Measurements from ENCODE around the gene LYPD5. TPM values are rescaled to one million over a fixed set of nuclear protein-coding genes. Genes with fewer than 3 reads are reported as not detected.

Gene LYPD5
- 1 to 10 TPM in 1 of 4 donors, under 1 TPM in 1, not detected in 2; 0.35 to 1.4 TPM for total RNA-seq

GRCh38 chr19:43802216-43802951, at the start of gene LYPD5:
Gene LYPD5, minus strand, starts transcription at chr19:43802447. Its CDS starts 67 bp downstream, at chr19:43802380.
- no peaks in the 10 kb centered on the region for H3K4me1 ChIP-seq
- DNase-seq (no peak), ATAC-seq (no peak)
- H3K27me3 ChIP-seq: peaks cover 0 to 21% (median 13%) of the 10 kb centered on the region in 3 donors
- TF ChIP-seq CTCF (IDR thresholded peaks at IDR 0.05 in 4 of 5, conservative IDR thresholded peaks at IDR 0.05 in 1 of 5) (no peak), POLR2A (IDR thresholded peaks at IDR 0.05) (no peak)
- H3K36me3 ChIP-seq: no peaks in the 10 kb centered on the region
- H3K9me3 ChIP-seq: no peaks in the 10 kb centered on the region
- no peak within 1 kb of the TSS for H3K27ac ChIP-seq
- intact Hi-C loops (cut with DNase I; ENCODE audit: low total_unique reads): no loop called here
- no peak within 1 kb of the TSS for H3K4me3 ChIP-seq
- in situ Hi-C loops (cut with MboI; ENCODE audit: low sequenced_read_pairs in 4 of 4): no loop called here

GRCh38 chr19:43848821-43849220, 46.6 kb upstream of the LYPD5 start:
- ATAC-seq (no peak), DNase-seq (no peak)
- intact Hi-C loops (cut with DNase I; ENCODE audit: low total_unique reads) (no loop called here), in situ Hi-C loops (cut with MboI; ENCODE audit: low sequenced_read_pairs in 4 of 4) (no loop called here)
- Histone ChIP-seq H3K36me3 (peaks cover 15 to 92% of the 10 kb centered on the region in 2 donors), H3K9me3 (peaks cover 29 to 87% (median 40%) of the 10 kb centered on the region in 3 donors), H3K27ac (no peak overlapping the region), H3K4me3 (peak overlapping the region in 1 of 4 donors; percentile 40), H3K27me3 (no peaks in the 10 kb centered on the region), H3K4me1 (no peaks in the 10 kb centered on the region)
- no peak for TF ChIP-seq POLR2A (IDR thresholded peaks at IDR 0.05)
- no peak for TF ChIP-seq CTCF (IDR thresholded peaks at IDR 0.05 in 4 of 5, conservative IDR thresholded peaks at IDR 0.05 in 1 of 5)

- Histone ChIP-seq H3K27ac (no peak overlapping the region), H3K9me3 (peaks cover 25 to 94% (median 43%) of the 10 kb centered on the region in 3 donors)
- no peak for TF ChIP-seq CTCF (IDR thresholded peaks at IDR 0.05 in 4 of 5, conservative IDR thresholded peaks at IDR 0.05 in 1 of 5)
- no peak for TF ChIP-seq POLR2A (IDR thresholded peaks at IDR 0.05)
Observed at GRCh38 chr19:43847884-43848283, 45.6 kb upstream of the LYPD5 start.

GRCh38 chr19:43847246-43847645, 45.0 kb upstream of the LYPD5 start:
- Histone ChIP-seq H3K4me1 (no peaks in the 10 kb centered on the region), H3K36me3 (peaks cover 18 to 100% of the 10 kb centered on the region in 2 donors), H3K27me3 (no peaks in the 10 kb centered on the region), H3K9me3 (peaks cover 25 to 97% (median 43%) of the 10 kb centered on the region in 3 donors), H3K4me3 (peak overlapping the region in 1 of 4 donors; percentile 27), H3K27ac (no peak overlapping the region)
- ATAC-seq (no peak), DNase-seq (no peak)
- intact Hi-C loops (cut with DNase I; ENCODE audit: low total_unique reads) (no loop called here), in situ Hi-C loops (cut with MboI; ENCODE audit: low sequenced_read_pairs in 4 of 4) (no loop called here)
- no peak for TF ChIP-seq CTCF (IDR thresholded peaks at IDR 0.05 in 4 of 5, conservative IDR thresholded peaks at IDR 0.05 in 1 of 5)

More at GRCh38 chr19:43847884-43848283, 45.6 kb upstream of the LYPD5 start:
- H3K36me3 ChIP-seq: peaks cover 15 to 97% of the 10 kb centered on the region in 2 donors
- intact Hi-C loops (cut with DNase I; ENCODE audit: low total_unique reads) (no loop called here), in situ Hi-C loops (cut with MboI; ENCODE audit: low sequenced_read_pairs in 4 of 4) (no loop called here)
- H3K4me1 ChIP-seq: no peaks in the 10 kb centered on the region
- no peaks in the 10 kb centered on the region for H3K27me3 ChIP-seq
- peak overlapping the region in 1 of 4 donors; percentile 28 for H3K4me3 ChIP-seq
- no peak for ATAC-seq
- DNase-seq: no peak
